Measurements from ENCODE around the gene EDIL3.

The EDIL3 gene

DNA sequence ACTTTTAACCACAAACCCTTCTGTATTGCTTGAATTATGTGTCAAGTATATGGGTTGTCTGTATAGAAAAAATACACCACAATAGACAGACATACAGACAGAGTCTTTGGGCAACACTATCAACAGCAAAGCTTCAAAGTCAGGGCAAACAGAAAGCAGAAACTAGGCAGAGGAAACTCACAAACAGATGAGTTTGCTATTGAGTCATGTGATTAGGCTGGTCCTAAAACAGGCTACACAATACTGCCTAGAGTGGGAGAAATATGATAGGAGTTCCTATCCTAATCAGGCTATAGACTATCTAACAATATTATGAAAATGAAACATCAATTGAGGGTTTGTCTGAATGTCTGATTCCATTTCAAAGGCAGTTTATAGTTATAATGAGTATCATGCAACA lies 156.4 kb downstream of the EDIL3 start:
- H3K27ac ChIP-seq (ENCODE audit: low read depth, low read length), result no peak overlapping the region
- no peaks in the 10 kb centered on the region for H3K27me3 ChIP-seq (ENCODE audit: control insufficient read depth, insufficient read depth, low read length)
- no peak overlapping the region for H3K9ac ChIP-seq (ENCODE audit: low read depth, low read length)
- H3K36me3 ChIP-seq (ENCODE audit: control insufficient read depth, insufficient read depth, low read length), result no peaks in the 10 kb centered on the region
- H3K9me3 ChIP-seq (ENCODE audit: control insufficient read depth, insufficient read depth, low read length), result no peaks in the 10 kb centered on the region
- H3K4me3 ChIP-seq (ENCODE audit: low read depth, low read length), result no peak overlapping the region
- H3K4me1 ChIP-seq (ENCODE audit: control insufficient read depth, insufficient read depth, low read length), result no peaks in the 10 kb centered on the region

DNA sequence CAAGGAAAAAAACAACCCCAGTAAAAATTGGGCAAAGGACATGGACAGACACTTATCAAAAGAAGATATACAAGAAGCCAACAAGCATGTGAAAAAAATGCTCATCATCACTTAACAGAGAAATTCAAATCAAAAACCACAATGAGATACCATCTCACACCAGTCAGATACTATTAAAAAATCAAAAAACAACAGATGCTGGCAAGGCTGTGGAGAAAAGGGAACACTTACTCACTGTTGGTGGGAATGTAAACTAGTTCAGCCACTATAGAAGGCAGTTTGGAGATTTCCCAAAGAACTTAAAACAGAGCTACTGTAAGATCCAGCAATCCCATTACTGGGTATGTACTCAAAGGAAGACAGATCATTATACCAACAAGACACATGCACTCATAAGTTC lies 157.4 kb downstream of the EDIL3 start:
- H3K4me3 ChIP-seq (ENCODE audit: low read depth, low read length), result no peak overlapping the region
- no peaks in the 10 kb centered on the region for H3K27me3 ChIP-seq (ENCODE audit: control insufficient read depth, insufficient read depth, low read length)
- no peaks in the 10 kb centered on the region for H3K4me1 ChIP-seq (ENCODE audit: control insufficient read depth, insufficient read depth, low read length)
- H3K36me3 ChIP-seq (ENCODE audit: control insufficient read depth, insufficient read depth, low read length), result no peaks in the 10 kb centered on the region
- no peak overlapping the region for H3K27ac ChIP-seq (ENCODE audit: low read depth, low read length)
- no peak overlapping the region for H3K9ac ChIP-seq (ENCODE audit: low read depth, low read length)
- H3K9me3 ChIP-seq (ENCODE audit: control insufficient read depth, insufficient read depth, low read length), result no peaks in the 10 kb centered on the region

DNA sequence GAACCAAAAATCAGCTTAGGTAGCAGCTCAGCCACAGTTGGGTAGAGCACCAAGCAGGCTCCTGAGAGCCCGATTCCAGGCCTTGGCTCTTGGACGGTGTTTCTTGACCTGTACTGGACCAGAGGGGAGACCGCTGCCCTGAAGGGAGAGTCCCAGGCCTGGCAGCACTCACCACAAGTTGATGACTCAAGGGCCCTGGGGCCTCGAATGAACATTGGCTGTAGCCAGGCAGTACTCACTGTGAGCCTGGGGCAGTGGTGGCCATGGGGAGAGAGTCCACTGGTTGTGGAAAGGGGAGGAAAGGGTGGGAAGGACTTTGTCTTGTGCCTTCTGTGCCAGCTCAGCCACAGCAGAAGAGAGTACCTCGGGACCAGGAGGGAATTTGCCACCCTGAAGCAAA lies 166.1 kb downstream of the EDIL3 start:
- no peak overlapping the region for H3K9ac ChIP-seq (ENCODE audit: low read depth, low read length)
- H3K27me3 ChIP-seq (ENCODE audit: control insufficient read depth, insufficient read depth, low read length), result no peaks in the 10 kb centered on the region
- H3K36me3 ChIP-seq (ENCODE audit: control insufficient read depth, insufficient read depth, low read length), result no peaks in the 10 kb centered on the region
- no peak overlapping the region for H3K4me3 ChIP-seq (ENCODE audit: low read depth, low read length)
- no peaks in the 10 kb centered on the region for H3K9me3 ChIP-seq (ENCODE audit: control insufficient read depth, insufficient read depth, low read length)
- no peak overlapping the region for H3K27ac ChIP-seq (ENCODE audit: low read depth, low read length)
- no peaks in the 10 kb centered on the region for H3K4me1 ChIP-seq (ENCODE audit: control insufficient read depth, insufficient read depth, low read length)

DNA sequence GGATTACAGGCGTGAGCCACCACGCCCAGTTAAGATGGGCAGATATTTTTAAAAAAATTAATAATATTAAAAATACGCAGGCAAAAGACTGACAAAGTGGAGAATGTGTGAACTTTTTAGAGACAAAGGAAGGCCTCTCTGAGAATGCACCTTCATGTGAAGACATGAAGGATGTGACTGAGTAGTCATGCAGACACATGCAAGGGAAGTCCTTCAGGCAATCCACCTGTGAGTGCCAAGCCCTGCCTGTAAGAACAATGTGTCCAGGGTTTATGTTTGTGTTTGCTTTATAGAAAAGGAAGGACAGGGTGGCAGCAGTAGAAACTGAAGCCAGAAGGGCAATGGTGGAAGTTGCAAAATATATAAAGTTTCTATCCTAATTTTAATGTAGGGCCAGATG lies 169.2 kb downstream of the EDIL3 start:
- Histone ChIP-seq H3K36me3 (ENCODE audit: control insufficient read depth, insufficient read depth, low read length) (no peaks in the 10 kb centered on the region), H3K9me3 (ENCODE audit: control insufficient read depth, insufficient read depth, low read length) (no peaks in the 10 kb centered on the region), H3K27me3 (ENCODE audit: control insufficient read depth, insufficient read depth, low read length) (no peaks in the 10 kb centered on the region), H3K27ac (ENCODE audit: low read depth, low read length) (no peak overlapping the region), H3K4me1 (ENCODE audit: control insufficient read depth, insufficient read depth, low read length) (no peaks in the 10 kb centered on the region), H3K4me3 (ENCODE audit: low read depth, low read length) (no peak overlapping the region), H3K9ac (ENCODE audit: low read depth, low read length) (no peak overlapping the region)

DNA sequence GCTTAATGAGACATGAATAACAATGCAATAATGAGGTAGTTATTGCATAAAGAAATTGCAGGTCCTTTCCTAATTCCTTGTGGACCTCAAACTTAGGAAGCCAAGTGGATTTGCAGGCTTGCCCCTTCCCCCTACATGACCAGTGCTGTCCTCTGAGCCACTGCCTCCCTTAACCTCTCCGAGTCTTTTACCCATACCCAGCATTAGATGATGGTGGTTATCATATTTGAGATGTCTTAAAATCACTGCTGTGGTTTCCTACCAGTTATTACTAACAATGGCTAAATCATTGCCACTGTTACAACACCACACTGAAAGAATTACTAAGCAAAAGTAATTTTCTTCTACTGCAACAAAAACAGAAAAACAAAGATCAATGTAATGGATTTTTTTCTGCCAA lies 170.8 kb downstream of the EDIL3 start:
- H3K36me3 ChIP-seq (ENCODE audit: control insufficient read depth, insufficient read depth, low read length), result no peaks in the 10 kb centered on the region
- H3K27ac ChIP-seq (ENCODE audit: low read depth, low read length), result no peak overlapping the region
- H3K4me3 ChIP-seq (ENCODE audit: low read depth, low read length), result no peak overlapping the region
- H3K9ac ChIP-seq (ENCODE audit: low read depth, low read length), result no peak overlapping the region
- no peaks in the 10 kb centered on the region for H3K4me1 ChIP-seq (ENCODE audit: control insufficient read depth, insufficient read depth, low read length)
- H3K9me3 ChIP-seq (ENCODE audit: control insufficient read depth, insufficient read depth, low read length), result no peaks in the 10 kb centered on the region
- H3K27me3 ChIP-seq (ENCODE audit: control insufficient read depth, insufficient read depth, low read length), result no peaks in the 10 kb centered on the region

DNA sequence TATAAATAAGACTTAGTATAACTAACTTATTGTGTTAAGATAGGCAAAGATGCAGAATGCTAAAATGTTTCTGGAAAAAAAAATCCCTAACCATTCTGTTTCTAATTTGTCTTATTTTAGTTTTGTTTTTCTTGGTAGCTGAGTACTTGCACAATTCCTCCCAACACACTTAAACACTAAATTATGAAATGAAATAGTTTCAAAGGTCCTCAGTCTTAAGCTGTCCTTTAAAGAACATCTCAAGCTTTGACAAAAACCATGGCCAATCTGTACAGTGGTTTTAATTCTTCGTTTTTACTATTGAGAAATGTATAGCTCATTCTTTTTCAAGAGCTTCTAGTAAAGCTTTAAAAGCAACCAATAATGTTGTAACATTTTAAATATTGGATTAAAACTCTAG lies 171.5 kb downstream of the EDIL3 start:
- H3K27me3 ChIP-seq (ENCODE audit: control insufficient read depth, insufficient read depth, low read length), result no peaks in the 10 kb centered on the region

DNA sequence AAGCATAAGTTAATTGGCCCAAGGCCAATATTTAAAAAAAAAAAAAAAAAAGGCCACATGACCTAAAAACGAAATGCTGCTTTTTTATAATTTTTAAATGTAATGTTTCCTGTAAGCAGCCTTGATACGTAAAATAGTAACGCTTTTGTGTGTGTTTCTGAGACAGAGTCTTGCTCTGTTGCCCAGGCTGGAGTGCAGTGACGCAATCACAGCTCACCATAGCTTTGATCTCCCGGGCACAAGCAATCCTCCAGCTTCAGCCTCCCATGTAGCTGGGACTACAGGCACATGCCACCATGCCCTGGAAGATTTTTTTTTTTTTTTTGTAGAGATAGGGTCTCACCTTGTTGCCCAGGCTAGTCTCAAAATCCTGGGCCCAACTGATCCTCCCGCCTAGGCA lies 179.9 kb downstream of the EDIL3 start:
- Histone ChIP-seq H3K36me3 (ENCODE audit: control insufficient read depth, insufficient read depth, low read length) (no peaks in the 10 kb centered on the region), H3K9ac (ENCODE audit: low read depth, low read length) (no peak overlapping the region), H3K27me3 (ENCODE audit: control insufficient read depth, insufficient read depth, low read length) (no peaks in the 10 kb centered on the region), H3K4me3 (ENCODE audit: low read depth, low read length) (no peak overlapping the region), H3K27ac (ENCODE audit: low read depth, low read length) (no peak overlapping the region), H3K4me1 (ENCODE audit: control insufficient read depth, insufficient read depth, low read length) (no peaks in the 10 kb centered on the region), H3K9me3 (ENCODE audit: control insufficient read depth, insufficient read depth, low read length) (no peaks in the 10 kb centered on the region)

More for the DNA sequence above, 171.5 kb downstream of the EDIL3 start:
- Histone ChIP-seq H3K4me1 (ENCODE audit: control insufficient read depth, insufficient read depth, low read length) (no peaks in the 10 kb centered on the region), H3K9ac (ENCODE audit: low read depth, low read length) (no peak overlapping the region), H3K9me3 (ENCODE audit: control insufficient read depth, insufficient read depth, low read length) (no peaks in the 10 kb centered on the region), H3K27ac (ENCODE audit: low read depth, low read length) (no peak overlapping the region), H3K4me3 (ENCODE audit: low read depth, low read length) (no peak overlapping the region), H3K36me3 (ENCODE audit: control insufficient read depth, insufficient read depth, low read length) (no peaks in the 10 kb centered on the region)

DNA sequence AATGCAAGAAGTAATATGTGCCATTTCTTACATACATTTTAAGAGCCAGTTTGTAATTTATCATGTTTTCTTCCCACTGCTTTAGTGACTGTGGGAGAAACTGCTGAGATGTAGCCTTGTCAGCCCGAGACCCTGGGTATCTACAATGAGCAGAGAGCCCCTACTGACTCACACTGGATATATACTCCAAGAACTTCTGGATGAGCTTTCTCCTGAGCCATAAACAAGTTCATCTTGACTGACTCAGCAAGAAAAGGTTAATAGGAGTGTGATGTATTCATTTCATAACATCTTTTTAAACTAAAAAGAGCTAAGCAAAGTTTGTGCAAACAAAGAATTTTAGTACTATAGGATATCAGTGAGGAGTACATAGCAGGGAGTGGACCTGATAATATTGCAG lies 182.5 kb downstream of the EDIL3 start:
- Histone ChIP-seq H3K9ac (ENCODE audit: low read depth, low read length) (no peak overlapping the region), H3K27ac (ENCODE audit: low read depth, low read length) (no peak overlapping the region), H3K36me3 (ENCODE audit: control insufficient read depth, insufficient read depth, low read length) (no peaks in the 10 kb centered on the region), H3K9me3 (ENCODE audit: control insufficient read depth, insufficient read depth, low read length) (no peaks in the 10 kb centered on the region), H3K27me3 (ENCODE audit: control insufficient read depth, insufficient read depth, low read length) (no peaks in the 10 kb centered on the region), H3K4me3 (ENCODE audit: low read depth, low read length) (no peak overlapping the region), H3K4me1 (ENCODE audit: control insufficient read depth, insufficient read depth, low read length) (no peaks in the 10 kb centered on the region)

DNA sequence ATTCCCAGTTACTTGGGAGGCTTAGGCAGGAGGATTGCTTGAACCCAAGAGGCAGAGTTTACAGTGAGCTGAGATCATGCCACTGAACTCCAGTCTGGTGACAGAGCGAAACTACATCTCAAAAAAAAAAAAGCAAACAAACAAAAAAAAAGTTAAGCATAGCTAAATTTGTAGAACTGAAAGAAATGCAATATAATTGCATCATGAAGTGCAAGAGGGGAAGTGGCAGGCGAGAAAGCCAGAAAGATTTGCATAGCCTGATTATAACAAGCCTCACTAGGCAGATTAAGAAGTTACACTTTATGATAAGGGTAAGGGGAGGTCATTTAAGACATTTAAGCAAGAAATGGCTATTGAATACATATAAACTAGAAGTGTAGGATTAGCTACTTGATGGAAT lies 187.1 kb downstream of the EDIL3 start:
- no peaks in the 10 kb centered on the region for H3K9me3 ChIP-seq (ENCODE audit: control insufficient read depth, insufficient read depth, low read length)
- H3K36me3 ChIP-seq (ENCODE audit: control insufficient read depth, insufficient read depth, low read length), result no peaks in the 10 kb centered on the region
- no peak overlapping the region for H3K4me3 ChIP-seq (ENCODE audit: low read depth, low read length)
- no peaks in the 10 kb centered on the region for H3K4me1 ChIP-seq (ENCODE audit: control insufficient read depth, insufficient read depth, low read length)
- no peak overlapping the region for H3K27ac ChIP-seq (ENCODE audit: low read depth, low read length)
- no peak overlapping the region for H3K9ac ChIP-seq (ENCODE audit: low read depth, low read length)
- no peaks in the 10 kb centered on the region for H3K27me3 ChIP-seq (ENCODE audit: control insufficient read depth, insufficient read depth, low read length)

DNA sequence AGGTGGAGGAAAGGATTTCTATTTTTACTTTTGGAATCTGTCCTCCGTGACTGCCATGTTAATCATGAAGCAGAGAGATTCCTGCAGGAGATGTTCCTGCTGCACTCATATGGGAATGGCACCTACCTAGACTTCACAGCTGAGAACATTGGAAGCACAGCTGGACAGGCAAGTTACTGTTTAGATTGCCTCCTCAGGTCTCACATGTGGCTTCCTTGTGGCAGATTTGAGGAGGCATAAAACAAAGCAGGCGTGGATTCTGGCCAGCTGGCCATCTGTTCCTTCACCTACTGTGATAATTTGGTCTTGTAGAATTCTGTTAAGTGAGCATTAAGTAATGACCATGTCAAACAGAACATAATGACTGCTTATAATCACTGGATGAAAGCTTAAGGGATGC lies 193.4 kb downstream of the EDIL3 start:
- H3K27me3 ChIP-seq (ENCODE audit: control insufficient read depth, insufficient read depth, low read length), result no peaks in the 10 kb centered on the region
- H3K36me3 ChIP-seq (ENCODE audit: control insufficient read depth, insufficient read depth, low read length), result no peaks in the 10 kb centered on the region
- no peak overlapping the region for H3K4me3 ChIP-seq (ENCODE audit: low read depth, low read length)
- no peak overlapping the region for H3K27ac ChIP-seq (ENCODE audit: low read depth, low read length)
- H3K9me3 ChIP-seq (ENCODE audit: control insufficient read depth, insufficient read depth, low read length), result no peaks in the 10 kb centered on the region
- no peak overlapping the region for H3K9ac ChIP-seq (ENCODE audit: low read depth, low read length)
- H3K4me1 ChIP-seq (ENCODE audit: control insufficient read depth, insufficient read depth, low read length), result 0 out of 2 replicates have a peak, but pooled peaks cover 4% of the 10 kb centered on the region

DNA sequence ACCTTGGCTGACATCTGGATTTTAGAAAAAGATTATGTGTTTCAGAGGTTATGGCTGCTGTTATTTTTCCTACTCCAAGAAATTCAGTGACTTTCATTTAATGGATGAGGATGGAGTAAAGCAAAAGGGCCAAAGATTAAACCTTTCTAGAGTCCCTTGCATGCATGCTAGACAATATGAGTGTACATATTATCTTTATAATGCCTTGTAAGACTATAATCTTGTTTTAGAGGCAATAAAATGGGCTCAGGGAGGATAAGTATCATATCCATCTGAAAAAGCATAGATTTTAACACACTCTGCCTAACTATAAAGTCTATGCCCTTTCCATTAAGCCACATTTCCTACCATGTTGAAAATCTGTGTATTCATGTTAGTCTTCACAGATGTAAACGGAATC lies 199.8 kb downstream of the EDIL3 start:
- Histone ChIP-seq H3K27me3 (ENCODE audit: control insufficient read depth, insufficient read depth, low read length) (no peaks in the 10 kb centered on the region), H3K4me1 (ENCODE audit: control insufficient read depth, insufficient read depth, low read length) (0 out of 2 replicates have a peak, but pooled peaks cover 4% of the 10 kb centered on the region), H3K27ac (ENCODE audit: low read depth, low read length) (no peak overlapping the region), H3K9ac (ENCODE audit: low read depth, low read length) (no peak overlapping the region), H3K4me3 (ENCODE audit: low read depth, low read length) (no peak overlapping the region), H3K9me3 (ENCODE audit: control insufficient read depth, insufficient read depth, low read length) (no peaks in the 10 kb centered on the region), H3K36me3 (ENCODE audit: control insufficient read depth, insufficient read depth, low read length) (peaks cover 3% of the 10 kb centered on the region; the same call in 1 of the 2 replicates)

DNA sequence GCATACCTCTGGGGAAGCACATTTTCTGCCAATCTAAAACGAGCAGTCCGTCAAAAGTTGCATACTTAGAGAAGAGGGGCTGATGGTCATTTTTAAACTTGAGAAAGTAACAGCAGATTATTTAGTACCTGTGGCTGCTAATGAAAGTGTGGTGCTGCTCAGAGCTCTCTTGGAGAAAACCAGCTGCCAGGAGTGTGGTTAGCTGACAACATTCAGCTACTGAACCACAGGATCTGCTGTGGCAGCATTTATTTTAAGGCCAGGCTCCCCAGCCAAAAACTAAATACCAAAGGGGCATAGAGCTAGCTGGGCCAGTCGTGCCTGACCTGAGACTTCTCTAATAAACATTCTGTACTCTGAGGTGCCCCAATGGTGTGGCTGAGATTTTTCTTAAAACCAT lies 203.6 kb downstream of the EDIL3 start:
- Histone ChIP-seq H3K9ac (ENCODE audit: low read depth, low read length) (no peak overlapping the region), H3K4me1 (ENCODE audit: control insufficient read depth, insufficient read depth, low read length) (no peaks in the 10 kb centered on the region), H3K27ac (ENCODE audit: low read depth, low read length) (no peak overlapping the region), H3K9me3 (ENCODE audit: control insufficient read depth, insufficient read depth, low read length) (no peaks in the 10 kb centered on the region), H3K27me3 (ENCODE audit: control insufficient read depth, insufficient read depth, low read length) (no peaks in the 10 kb centered on the region), H3K4me3 (ENCODE audit: low read depth, low read length) (no peak overlapping the region), H3K36me3 (ENCODE audit: control insufficient read depth, insufficient read depth, low read length) (peaks cover 8% of the 10 kb centered on the region; the same call in 1 of the 2 replicates)
